GDM1 (cell line): Measurements from ENCODE around the gene RCHY1.
"Not testable (repeated sequence)": the region's sequence is repeated elsewhere in the genome, so short reads cannot be mapped to it uniquely, and the experiment has no call there.

Experiments used
- DNase-seq: peaks from one replicate; lab custom pipeline; 2025; lab: John Stamatoyannopoulos, UW

RCHY1 gene

DNA sequence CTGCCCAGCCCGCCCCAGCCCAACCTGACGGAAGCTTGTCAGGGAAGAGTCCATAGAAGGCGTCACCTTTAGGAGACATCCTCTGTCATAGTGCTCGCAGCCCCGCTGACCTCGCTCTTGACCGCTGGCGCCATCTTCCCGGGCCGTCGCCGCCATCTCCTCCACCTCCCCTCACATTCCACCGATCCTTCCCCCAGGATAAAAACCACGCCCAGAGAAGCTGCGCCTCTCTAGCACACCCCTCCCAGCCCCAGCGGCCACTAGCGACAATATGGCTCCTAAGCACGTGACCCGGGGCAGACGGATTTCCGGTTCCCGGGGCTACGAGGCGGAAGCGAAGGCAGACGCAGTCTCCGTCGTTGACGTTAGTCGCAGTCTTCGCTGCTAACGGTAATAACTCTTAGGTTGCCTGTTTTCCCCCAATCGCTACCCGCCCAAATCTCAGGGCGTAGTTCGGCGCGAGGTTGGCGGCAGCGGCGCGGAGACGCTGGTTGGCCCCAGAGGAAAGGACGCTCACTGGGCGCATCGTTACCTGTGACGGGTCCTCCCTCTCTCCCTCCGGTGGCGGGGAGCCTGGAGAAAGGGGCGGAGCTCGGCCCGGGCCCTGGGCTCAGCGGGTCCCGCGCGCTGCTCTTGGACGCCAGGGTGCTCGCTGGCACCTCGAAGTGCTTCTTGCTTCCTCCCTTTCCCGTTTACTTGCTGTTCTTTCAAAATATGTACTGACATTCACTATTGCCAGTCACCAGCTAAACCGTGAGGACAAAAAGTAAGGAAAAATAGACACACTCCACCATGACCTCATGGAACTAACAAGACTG, at the start of gene RCHY1, which contains the start of gene THAP6:
RCHY1 (minus strand) TSS at position 273 of the 818 bp plus-strand sequence; CDS start at position 156, 117 bp downstream.
THAP6 (plus strand) TSS at position 343 of the 818 bp plus-strand sequence. CDS start 980 bp downstream, outside the sequence.
- DNase-seq: peak; percentile 92

DNA sequence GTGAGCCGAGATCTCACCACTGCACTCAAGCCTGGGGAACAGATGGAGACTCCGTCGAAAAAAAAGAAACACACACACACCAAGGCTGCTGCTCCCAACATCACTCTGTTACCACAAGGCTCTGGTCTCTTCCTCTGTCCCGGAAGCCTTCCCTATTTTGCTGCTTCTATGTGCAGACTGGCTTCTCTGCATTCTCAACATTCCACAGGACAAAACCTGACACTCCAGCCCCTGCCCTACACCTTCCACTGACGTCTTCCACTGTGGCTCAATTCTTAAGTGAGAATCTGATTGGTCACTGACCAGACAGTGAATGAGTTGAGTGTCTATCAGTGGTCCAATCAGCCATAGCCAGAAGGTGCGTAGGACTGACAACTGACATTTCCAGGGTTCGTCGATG, 47.6 kb upstream of the RCHY1 start:
- DNase-seq: no peak

GRCh38 chr4:75557696-75558095, 43.5 kb upstream of the RCHY1 start:
- no peak for DNase-seq

DNA sequence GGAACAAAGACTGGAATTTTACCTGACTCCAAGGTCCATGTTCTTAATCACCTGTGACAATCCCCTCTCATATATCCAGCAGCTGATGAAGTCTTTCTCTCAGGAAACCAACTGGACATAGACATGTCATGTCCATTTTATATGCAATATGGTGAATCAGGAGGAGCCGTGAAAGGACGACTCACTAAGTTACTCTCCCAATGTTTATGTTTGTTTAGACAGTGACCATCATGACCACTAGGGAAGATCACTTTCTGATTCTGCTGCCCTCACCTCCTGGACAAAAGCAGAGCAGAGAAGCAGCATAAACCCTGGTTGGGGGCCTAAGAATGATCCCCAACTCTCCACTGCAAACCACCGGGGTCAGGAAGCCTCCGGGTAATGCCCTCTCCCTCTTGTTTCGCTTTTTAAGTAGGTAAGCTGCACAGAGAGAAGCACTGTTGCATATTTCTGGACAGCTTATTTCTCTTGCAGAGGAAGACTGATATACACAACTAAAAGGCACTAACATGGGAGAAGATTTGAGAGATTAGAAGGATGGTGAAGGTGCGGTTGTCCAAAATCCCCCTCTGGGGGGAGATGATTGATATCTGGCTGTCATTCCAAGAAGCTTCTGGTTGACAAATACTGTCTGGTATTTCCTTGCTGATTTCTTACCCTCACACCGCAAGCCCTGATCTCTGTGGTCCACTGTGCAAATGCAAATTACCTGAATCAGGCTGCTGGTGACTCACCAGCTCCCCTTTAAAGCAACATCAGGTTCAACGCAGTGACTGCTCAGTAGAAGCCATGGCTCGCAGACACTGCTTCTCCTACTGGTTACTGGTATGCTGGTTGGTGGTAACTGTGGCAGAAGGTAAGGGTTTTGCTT, 41.3 kb upstream of the RCHY1 start, which contains the start of gene ODAPH:
ODAPH (plus strand) TSS at position 773 of the 871 bp plus-strand sequence; CDS start at position 790, 17 bp downstream.
- no peak for DNase-seq

DNA sequence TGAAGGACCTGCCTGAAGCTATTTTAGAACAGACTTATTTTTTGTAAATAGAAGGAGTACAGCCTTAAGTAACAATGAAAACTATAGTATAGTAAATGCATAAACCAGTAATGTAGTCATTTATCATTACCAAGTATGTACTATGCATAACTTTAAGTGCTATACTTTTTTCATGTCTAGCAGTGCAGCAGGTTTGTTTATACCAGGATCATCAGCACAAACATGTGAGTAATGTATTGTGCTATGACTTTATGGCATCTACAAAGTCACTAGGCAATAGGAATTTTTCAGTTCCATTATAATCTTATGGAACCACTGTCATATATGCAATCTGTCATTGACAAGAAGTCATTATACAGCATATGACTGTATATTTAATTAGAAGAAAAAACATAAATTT, 38.2 kb upstream of the RCHY1 start:
- no peak for DNase-seq

- DNase-seq: no peak
Measured at GRCh38 chr4:75549019-75549418, 34.8 kb upstream of the RCHY1 start.

DNA sequence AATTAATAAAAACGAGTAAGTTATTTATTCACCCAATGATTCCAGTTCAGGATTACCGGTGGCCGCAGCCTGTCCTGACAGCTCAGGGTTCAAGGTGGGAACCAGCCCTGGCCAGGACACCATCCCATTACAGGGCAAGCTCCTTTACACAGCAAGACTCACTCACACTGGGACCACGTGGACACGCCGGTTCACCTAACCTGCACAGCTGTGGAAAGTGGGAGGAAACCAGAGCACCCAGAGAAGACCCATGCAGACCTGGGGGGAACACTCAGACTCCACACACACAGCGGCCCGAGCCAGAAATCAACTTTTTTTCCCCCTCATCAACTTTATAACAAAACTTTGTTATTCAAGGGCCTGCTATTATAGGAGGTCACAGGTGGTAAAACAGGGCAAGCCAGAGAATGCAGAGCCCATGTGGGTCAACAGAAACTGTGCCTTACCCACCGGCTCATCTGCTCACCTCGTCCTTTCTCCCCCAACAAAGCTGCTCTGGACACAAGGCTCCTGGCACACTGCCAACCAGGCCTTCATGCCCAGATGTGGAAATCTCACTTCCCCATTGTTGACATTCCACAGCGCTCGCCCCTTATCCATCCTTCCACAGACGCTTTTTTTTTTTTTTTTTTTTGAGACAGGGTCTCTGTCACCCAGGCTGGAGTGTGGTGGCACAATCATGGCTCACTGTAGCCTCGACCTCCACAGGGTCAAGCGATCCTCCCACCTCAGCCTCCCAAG, 33.6 kb upstream of the RCHY1 start:
- DNase-seq: no peak

DNA sequence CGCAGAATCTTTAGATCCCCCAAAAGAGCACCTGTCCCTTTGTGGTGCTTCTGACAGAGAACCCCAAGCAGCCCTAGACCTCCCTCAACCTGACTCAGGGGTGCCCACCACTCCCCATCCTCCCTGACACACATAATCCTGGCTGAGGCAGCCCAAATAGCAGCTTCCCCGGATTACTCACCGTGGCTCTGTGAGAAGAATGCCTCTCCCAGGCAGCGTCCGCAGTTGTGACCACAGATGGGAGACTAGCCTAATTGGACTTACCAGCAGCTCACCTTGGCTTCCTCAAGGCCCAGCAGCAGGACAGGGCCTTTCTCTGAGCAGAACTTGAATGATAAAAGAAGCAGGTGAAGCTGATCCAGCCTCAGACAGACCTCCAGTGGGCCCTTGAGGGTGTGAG, 31.3 kb upstream of the RCHY1 start:
- no peak for DNase-seq

DNA sequence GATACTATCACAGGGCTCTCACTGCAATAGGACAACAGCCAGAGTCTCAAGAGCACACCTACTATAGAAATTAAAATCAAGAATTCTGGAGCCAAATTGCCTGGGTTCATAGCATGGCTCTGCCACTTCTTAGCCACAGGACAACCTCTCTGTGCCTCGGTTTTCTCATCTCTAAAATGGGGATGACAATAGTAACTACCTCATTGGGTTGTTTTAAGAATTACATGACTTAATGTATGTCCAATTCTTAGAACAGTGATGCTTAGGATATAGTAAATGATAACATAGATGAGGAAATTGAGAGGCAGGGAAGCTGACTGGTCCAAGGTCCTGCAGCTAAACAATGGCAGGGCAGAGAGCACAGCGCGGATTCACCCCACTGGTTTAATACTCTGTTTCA, 30.7 kb upstream of the RCHY1 start:
- DNase-seq: no peak

- not testable (repeated sequence) for DNase-seq
Measured at GRCh38 chr4:75544220-75544619, 30.0 kb upstream of the RCHY1 start.

- DNase-seq: no peak
Measured at GRCh38 chr4:75542824-75543223, 28.6 kb upstream of the RCHY1 start.

- DNase-seq: not testable (repeated sequence)
Measured at GRCh38 chr4:75537308-75537707, 23.1 kb upstream of the RCHY1 start.

- DNase-seq: not testable (repeated sequence)
Measured at GRCh38 chr4:75533926-75534325, 19.7 kb upstream of the RCHY1 start.

DNA sequence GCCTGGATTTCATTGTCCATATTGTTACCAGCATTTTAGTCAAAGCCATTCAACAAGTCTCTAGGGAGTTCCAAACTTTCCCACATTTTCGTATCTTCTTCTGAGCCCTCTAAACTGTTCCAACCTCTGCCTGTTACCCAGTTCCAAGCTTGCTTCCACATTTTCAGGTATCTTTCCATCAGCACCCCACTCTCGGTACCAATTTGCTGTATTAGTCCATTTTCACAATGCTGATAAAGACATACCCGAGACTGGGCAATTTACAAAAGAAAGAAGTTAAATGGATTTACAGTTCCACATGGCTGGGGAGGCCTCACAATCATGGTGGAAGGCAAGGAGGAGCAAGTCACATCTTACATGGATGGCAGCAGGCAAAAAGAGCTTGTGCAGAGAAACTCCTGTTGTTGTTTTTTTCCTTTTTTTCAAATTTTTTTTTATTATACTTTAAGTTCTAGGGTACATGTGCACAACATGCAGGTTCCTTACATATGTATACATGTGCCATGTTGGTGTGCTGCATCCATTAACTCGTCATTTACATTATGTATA, 19.2 kb upstream of the RCHY1 start:
- not testable (repeated sequence) for DNase-seq

GRCh38 chr4:75531536-75532143, 17.4 kb upstream of the RCHY1 start:
- not testable (repeated sequence) for DNase-seq

DNA sequence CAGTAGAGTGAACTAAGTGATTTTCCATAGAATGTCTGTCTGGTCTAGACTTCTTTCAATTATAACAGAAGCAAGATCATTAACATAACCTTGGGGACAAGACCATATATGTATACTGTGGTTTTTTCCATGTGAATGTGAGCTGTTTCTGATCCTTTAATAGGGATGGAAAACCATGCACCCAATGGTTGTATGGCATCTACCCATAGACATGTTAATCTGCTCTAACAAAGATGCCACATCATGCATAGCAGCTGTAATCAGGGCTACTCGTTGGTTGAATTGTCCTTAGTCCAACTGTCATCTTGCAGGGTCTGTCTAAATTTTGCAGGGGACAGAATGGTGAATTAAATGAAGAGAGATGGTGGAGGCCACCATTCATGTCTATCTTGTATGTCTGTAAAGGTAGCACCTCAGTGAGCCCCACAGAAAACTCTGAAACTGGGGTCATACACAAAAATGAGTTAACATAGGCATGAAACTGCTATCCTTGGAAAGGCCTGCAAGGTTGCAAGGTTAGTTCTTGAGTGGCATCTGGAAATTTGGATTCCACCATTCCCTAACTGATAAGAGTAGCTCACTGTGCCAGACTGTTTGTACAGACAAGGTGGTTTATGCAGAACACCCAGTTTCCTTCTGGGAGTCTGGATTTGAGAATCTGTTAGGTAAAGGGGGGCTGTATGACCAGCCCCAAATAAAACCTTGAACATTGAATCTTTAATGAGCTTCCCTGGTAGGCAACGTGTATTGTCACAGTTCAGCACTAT, 16.5 kb upstream of the RCHY1 start:
- no peak for DNase-seq

DNA sequence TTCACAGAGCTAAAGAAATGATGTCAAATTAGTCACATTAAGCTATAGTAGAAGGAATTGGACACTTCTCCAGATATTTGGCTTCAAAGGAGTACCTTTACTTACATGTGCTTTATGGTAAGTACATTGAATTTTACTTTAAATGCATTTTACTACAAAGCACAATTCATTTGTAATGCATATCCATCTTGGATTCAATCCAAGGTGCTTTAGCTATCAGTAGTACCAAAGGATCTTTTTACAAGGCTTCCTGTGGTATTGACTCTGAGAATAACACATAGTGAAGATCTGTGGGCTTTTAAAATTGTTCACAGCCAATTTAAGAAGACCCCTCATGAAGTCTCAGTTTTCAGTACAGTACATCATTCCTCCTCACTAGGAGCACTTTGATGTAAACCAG, 13.3 kb upstream of the RCHY1 start:
- no peak for DNase-seq

DNA sequence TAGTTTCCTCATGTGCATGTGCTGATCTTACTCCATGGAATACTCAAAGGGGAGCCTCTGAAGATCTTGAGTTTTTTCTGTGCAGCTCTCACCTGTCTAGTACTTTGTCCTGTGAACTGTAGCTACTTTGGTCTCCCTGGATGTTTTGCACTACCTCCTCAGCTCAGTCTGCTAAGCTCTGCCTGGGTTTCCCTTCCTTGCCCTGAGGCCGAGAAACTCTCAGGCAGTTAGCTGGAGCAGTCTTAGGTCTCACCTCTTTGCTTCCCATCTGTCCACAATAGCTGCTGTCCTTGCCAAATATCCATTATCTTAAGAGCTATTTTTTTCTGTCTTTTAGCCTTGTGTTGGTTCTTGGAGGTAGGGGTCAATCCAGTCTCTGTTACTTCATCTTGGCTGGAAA, 11.7 kb upstream of the RCHY1 start:
- no peak for DNase-seq

GRCh38 chr4:75525086-75525485, 10.9 kb upstream of the RCHY1 start:
- no peak for DNase-seq

GRCh38 chr4:75519452-75519851, 5.2 kb upstream of the RCHY1 start:
- not testable (repeated sequence) for DNase-seq
